Keratinocyte (primary cell): ENCODE measurements around the gene EFCAB6.

Experiments
- EZH2 ChIP-seq: IDR thresholded peaks from one replicate; pipeline ENCODE4 v1.6.1; 2012; ENCODE audit warnings: inconsistent platforms, mild to moderate bottlenecking, low read length, moderate library complexity
- TF ChIP-seq, protein P1 (sequence below), 3 experiments: IDR thresholded peaks in 1 of 3; conservative IDR thresholded peaks in 1 of 3; optimal IDR thresholded peaks in 1 of 3; 2 replicates in 2 of 3; 3 replicates in 1 of 3; pipeline versions ENCODE3 to v1.5.1; 2011; ENCODE audit warnings: low read length in 3 of 3, mild to moderate bottlenecking in 3 of 3, moderate library complexity in 2 of 3, control low read depth in 1 of 3, inconsistent platforms in 1 of 3; ENCODE audit not compliant: insufficient read depth in 2 of 3; ENCODE audit errors: extremely low read depth in 1 of 3

DNA sequence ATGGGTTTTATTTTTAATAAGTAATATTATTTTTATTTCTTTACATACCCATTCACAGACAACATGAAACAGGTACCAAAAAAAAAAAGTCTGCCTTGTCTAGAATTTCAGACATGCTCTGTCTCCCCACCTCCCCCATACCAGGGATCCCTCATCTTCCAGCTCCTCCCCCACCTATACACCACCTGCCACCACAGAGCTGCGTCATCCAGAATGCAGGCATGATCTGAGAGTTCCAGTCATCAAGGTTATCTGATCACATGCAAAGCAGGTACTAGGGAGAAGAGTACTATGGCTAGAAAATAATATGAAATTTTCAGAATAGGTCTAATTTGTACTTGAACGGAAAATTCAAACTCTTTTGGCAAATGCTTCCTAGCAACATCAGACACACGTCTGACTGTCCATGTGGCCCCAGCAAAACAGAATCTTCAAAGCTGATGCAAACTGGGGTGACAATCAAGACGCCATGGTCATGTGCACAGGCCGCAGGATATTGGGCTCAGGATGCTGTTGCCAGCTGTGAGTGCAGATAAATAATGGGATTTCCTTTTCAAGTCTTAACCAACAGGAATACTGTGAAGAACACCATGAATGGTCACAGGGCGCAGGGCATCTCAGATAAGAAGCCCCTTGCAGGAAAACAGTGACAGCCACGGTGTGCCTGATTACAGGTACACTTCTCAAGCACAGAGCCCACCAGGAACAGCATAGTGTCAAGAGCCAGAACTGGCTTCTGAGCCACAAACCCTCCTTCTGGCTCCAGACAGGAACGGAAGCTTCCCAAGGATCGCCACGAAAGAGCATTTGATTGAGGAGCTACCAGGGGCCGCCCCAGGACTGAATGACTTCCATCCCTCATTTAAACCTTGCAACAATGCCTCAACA, 169.5 kb downstream of the EFCAB6 start:
- TF ChIP-seq, protein P1, sequence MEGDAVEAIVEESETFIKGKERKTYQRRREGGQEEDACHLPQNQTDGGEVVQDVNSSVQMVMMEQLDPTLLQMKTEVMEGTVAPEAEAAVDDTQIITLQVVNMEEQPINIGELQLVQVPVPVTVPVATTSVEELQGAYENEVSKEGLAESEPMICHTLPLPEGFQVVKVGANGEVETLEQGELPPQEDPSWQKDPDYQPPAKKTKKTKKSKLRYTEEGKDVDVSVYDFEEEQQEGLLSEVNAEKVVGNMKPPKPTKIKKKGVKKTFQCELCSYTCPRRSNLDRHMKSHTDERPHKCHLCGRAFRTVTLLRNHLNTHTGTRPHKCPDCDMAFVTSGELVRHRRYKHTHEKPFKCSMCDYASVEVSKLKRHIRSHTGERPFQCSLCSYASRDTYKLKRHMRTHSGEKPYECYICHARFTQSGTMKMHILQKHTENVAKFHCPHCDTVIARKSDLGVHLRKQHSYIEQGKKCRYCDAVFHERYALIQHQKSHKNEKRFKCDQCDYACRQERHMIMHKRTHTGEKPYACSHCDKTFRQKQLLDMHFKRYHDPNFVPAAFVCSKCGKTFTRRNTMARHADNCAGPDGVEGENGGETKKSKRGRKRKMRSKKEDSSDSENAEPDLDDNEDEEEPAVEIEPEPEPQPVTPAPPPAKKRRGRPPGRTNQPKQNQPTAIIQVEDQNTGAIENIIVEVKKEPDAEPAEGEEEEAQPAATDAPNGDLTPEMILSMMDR (optimal IDR thresholded peaks at IDR 0.05 in 1 of 3, IDR thresholded peaks at IDR 0.05 in 1 of 3, conservative IDR thresholded peaks at IDR 0.05 in 1 of 3; ENCODE audit: extremely low read depth in 1 of 3, insufficient read depth in 2 of 3, low read length in 3 of 3), result no peak
- TF ChIP-seq EZH2, result no peak
